RWPE1 (cell line): ENCODE results near the gene TDRD12.

Experiments
- CTCF ChIA-PET: fragments of 350-600 bp; sonication (Branson Sonifier 250); formaldehyde crosslinking; extraction: SDS; loops from one replicate; lab custom pipeline; 2021; lab: Yijun Ruan, JAX
- POLR2A ChIA-PET: fragments of 400-600 bp; formaldehyde crosslinking; extraction: SDS; loops from one replicate; lab custom pipeline; 2020; ENCODE audit warnings: antibody characterized with exemption; ENCODE audit not compliant: low non-redundant PET; lab: Yijun Ruan, JAX
- DNase-seq: peaks from one replicate; pipeline ENCODE4 v3.0.0; 2012; ENCODE audit warnings: low spot score
- H3K27ac ChIP-seq: fragments of 450-650 bp; 2 replicates; pipeline ENCODE4 v1.5.1; 2017
- CTCF ChIP-seq: fragments of 450-650 bp; conservative IDR thresholded peaks from 2 replicates; pipeline ENCODE4 v1.5.1; 2017; ENCODE audit warnings: low read depth, mild to moderate bottlenecking

The TDRD12 gene

GRCh38 chr19:32812036-32812435 is 92.5 kb downstream of the TDRD12 start:
- TF ChIP-seq CTCF = no peak
- H3K27ac ChIP-seq = no peak overlapping the region
- DNase-seq = no peak
- ChIA-PET CTCF (interaction anchor here (0.6 kb wide), 1 partner anchor 1618 kb away, joined by 5 read pairs; no protein-coding TSS in a partner anchor), POLR2A (no interaction called here)

GRCh38 chr19:32812571-32812970 is 93.0 kb downstream of the TDRD12 start:
- DNase-seq = no peak
- no peak for TF ChIP-seq CTCF
- H3K27ac ChIP-seq = no peak overlapping the region
- ChIA-PET CTCF (interaction anchor here (0.6 kb wide), 1 partner anchor 1618 kb away, joined by 5 read pairs; no protein-coding TSS in a partner anchor), POLR2A (no interaction called here)

- TF ChIP-seq CTCF = no peak
Observed at GRCh38 chr19:32813862-32814425, 94.4 kb downstream of the TDRD12 start.

GRCh38 chr19:32814624-32815023 is 95.1 kb downstream of the TDRD12 start:
- TF ChIP-seq CTCF = no peak
- POLR2A ChIA-PET = no interaction called here

More at GRCh38 chr19:32813862-32814425, 94.4 kb downstream of the TDRD12 start:
- ChIA-PET POLR2A (no interaction called here), CTCF (no interaction called here)
- no peak overlapping the region for H3K27ac ChIP-seq
- DNase-seq = no peak

GRCh38 chr19:32816555-32817099 is 97.1 kb downstream of the TDRD12 start:
- no peak overlapping the region for H3K27ac ChIP-seq
- CTCF ChIA-PET = interaction anchor here (0.5 kb wide), 1 partner anchor 1388 kb away, joined by 3 read pairs; no protein-coding TSS in a partner anchor
- DNase-seq = no peak
- POLR2A ChIA-PET = no interaction called here
- no peak for TF ChIP-seq CTCF

More at GRCh38 chr19:32814624-32815023, 95.1 kb downstream of the TDRD12 start:
- no peak overlapping the region for H3K27ac ChIP-seq
- CTCF ChIA-PET = no interaction called here
- no peak for DNase-seq

- TF ChIP-seq CTCF = no peak
- no peak overlapping the region for H3K27ac ChIP-seq
- ChIA-PET CTCF (interaction anchor here (0.5 kb wide), 1 partner anchor 99 kb away, joined by 5 read pairs; no protein-coding TSS in a partner anchor), POLR2A (no interaction called here)
- DNase-seq = no peak
Observed at GRCh38 chr19:32817569-32818476, 98.3 kb downstream of the TDRD12 start.
